AG09319 (cell line): ENCODE data around the gene RING1.

ENCODE experiments used
- DNase-seq: peaks from one replicate; pipeline ENCODE4 v3.0.0-alpha.2; 2010; ENCODE audit warnings: low read depth; ENCODE audit errors: extremely low read depth
- TF ChIP-seq, protein P1 (sequence below): IDR thresholded peaks from 2 replicates; pipeline ENCODE4 v1.5.1; 2011; ENCODE audit warnings: low read depth, mild to moderate bottlenecking, inconsistent platforms, low read length, moderate library complexity

RING1 gene

DNA sequence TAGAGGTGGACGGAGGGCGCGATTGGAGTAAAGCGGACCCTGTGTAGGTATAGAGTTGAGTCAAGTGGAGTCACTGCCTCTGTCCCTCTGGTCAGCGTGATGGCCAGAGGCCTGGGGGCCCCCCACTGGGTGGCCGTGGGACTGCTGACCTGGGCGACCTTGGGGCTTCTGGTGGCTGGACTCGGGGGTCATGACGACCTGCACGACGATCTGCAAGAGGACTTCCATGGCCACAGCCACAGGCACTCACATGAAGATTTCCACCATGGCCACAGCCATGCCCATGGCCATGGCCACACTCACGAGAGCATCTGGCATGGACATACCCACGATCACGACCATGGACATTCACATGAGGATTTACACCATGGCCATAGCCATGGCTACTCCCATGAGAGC lies 7.2 kb upstream of the RING1 start:
- TF ChIP-seq, protein P1, sequence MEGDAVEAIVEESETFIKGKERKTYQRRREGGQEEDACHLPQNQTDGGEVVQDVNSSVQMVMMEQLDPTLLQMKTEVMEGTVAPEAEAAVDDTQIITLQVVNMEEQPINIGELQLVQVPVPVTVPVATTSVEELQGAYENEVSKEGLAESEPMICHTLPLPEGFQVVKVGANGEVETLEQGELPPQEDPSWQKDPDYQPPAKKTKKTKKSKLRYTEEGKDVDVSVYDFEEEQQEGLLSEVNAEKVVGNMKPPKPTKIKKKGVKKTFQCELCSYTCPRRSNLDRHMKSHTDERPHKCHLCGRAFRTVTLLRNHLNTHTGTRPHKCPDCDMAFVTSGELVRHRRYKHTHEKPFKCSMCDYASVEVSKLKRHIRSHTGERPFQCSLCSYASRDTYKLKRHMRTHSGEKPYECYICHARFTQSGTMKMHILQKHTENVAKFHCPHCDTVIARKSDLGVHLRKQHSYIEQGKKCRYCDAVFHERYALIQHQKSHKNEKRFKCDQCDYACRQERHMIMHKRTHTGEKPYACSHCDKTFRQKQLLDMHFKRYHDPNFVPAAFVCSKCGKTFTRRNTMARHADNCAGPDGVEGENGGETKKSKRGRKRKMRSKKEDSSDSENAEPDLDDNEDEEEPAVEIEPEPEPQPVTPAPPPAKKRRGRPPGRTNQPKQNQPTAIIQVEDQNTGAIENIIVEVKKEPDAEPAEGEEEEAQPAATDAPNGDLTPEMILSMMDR, result no peak; the same call in none of the 2 replicates
- DNase-seq, result no peak

DNA sequence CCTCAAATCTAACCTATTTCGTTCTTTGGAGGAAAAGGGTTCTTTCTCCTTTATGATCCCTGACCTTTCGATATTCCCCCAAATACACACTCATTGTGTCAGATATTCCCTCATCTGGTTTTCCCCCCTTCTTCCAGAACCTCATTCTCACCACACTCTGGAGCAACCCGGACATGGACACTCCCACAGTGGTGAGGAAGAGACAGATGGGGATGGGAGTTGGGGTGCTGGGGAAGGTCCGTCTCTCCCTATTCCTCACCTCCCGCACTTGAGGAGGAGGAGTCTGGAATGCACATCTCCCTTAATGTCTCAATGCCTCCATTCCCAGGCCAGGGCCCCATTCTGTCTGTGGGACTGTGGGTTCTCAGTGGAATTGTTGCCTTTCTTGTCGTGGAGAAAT lies 6.4 kb upstream of the RING1 start:
- TF ChIP-seq, protein P1, result no peak
- DNase-seq, result no peak

DNA sequence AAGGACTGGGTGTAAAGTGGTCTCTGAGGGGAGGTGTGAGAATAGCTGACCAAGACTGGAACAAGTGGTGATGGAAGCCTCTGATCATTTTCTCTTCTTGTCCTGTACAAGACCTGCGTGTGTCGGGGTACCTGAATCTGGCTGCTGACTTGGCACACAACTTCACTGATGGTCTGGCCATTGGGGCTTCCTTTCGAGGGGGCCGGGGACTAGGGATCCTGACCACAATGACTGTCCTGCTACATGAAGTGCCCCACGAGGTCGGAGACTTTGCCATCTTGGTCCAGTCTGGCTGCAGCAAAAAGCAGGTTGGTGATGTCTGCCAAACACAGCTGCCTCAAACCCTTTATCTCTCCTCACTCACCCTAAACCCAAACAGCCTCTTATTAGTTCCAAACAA lies 5.5 kb upstream of the RING1 start:
- TF ChIP-seq, protein P1, result no peak
- no peak for DNase-seq

DNA sequence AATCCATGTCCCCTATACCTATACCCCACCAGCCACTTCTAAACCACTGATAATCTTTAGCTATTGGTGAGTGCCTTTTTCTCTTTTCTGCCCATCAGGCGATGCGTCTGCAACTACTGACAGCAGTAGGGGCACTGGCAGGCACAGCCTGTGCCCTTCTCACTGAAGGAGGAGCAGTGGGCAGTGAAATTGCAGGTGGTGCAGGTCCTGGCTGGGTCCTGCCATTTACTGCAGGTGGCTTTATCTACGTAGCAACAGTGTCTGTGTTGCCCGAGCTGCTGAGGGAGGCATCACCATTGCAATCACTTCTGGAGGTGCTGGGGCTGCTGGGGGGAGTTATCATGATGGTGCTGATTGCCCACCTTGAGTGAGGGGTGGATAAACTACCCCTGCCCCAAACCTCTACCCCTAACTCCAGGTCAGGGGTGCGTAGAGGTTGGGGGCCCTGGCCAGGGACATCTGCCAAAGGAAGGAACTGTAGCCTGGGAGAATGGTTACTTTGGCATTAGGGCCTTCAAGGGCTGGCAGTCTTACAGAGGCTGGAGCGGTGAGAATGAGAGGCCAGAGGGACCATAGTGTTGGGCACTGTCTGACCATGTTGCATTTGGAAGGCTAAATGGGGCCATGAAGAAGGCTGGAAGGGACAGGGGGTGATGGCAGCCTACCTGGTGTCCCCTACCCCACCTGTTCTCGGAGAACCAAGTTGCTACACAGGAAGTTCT lies 4.7 kb upstream of the RING1 start:
- DNase-seq, result no peak
- TF ChIP-seq, protein P1, result no peak

DNA sequence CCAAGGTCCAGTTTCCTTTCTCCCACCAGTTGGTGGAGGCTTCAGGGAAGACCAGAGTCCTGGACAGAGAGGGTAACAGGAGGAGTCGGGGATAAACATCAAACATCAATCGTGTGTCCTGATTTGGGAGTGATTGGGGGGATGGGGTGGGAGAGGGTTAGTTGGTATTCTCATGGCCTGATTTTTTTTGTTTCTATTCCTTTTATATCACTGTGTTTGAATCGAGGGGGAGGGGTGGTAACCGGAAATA lies 4.2 kb upstream of the RING1 start:
- no peak for DNase-seq
- TF ChIP-seq, protein P1, result no peak

DNA sequence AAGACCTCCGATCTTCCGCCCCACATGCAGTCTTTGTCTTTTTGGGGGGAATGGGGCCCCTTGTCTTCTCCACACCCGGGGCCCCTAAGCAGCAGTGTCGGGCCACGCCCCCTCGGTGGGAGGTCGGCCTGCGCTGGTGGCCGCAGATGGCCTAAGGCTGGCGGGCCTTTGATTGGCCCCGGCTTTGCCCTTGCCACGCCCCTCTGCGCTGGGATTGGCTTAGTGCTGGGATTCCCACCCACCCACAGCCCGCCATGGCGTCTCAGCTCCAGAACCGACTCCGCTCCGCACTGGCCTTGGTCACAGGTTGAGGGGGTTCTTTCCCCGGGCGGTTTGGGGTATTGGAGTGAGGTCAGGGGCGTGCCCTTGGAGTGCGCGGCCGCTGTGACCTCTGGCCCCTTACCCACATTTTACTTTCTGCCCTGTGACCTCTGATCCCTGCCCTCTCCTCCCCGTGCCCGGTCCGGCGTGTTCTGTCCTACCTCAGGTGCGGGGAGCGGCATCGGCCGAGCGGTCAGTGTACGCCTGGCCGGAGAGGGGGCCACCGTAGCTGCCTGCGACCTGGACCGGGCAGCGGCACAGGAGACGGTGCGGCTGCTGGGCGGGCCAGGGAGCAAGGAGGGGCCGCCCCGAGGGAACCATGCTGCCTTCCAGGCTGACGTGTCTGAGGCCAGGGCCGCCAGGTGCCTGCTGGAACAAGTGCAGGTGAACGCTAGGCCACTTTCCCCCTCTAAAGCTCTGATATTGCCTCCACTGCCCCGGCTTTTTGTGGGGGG lies 3.7 kb upstream of the RING1 start, which contains the start of gene HSD17B8:
TSS of gene HSD17B8 (plus strand) at position 241 of the 776 bp plus-strand sequence. CDS start at position 255, 14 bp downstream.
- peak; percentile 63 for DNase-seq
- TF ChIP-seq, protein P1, result no peak

DNA sequence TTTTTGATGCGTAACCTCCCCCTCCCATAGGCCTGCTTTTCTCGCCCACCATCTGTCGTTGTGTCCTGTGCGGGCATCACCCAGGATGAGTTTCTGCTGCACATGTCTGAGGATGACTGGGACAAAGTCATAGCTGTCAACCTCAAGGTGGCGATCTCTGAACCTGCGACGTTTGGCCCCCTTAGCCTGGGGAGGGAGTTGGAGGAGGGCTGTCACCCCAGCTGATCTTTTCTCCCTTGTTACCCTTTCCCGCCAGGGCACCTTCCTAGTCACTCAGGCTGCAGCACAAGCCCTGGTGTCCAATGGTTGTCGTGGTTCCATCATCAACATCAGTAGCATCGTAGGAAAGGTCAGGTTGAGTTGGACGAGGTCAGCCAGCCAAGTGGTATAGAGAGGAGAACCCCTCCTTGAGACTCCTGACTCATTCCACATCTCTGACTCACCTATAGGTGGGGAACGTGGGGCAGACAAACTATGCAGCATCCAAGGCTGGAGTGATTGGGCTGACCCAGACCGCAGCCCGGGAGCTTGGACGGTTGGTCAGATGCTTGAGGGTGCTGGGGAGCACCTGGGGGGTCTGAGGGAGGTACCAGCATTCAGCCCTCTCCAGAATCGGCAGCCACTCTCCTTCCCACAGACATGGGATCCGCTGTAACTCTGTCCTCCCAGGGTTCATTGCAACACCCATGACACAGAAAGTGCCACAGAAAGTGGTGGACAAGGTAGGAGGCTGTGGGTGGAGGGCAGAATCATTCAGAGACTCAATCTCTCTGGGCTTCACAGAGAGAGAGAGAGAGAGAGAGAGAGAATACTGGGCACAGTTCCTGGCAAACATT lies 2.9 kb upstream of the RING1 start:
- TF ChIP-seq, protein P1, result peak; percentile 2
- no peak for DNase-seq
